Mesendoderm (in vitro differentiated cells): ENCODE results near the gene ASTN2.

Experiments
- DNase-seq: peaks from one replicate; pipeline ENCODE4 v3.0.0; 2013
- H2AK5ac ChIP-seq: 2 replicates; pipeline ENCODE4 v1.6.1; 2013; ENCODE audit warnings: low read length, inconsistent platforms
- H2BK120ac ChIP-seq: 2 replicates; pipeline ENCODE4 v1.6.1; 2013; ENCODE audit warnings: low read depth, mild to moderate bottlenecking, low read length, moderate library complexity, mixed read lengths
- H2BK15ac ChIP-seq: replicated peaks from 2 replicates; pipeline ENCODE4 v1.6.1; 2013; ENCODE audit warnings: low read depth, mild to moderate bottlenecking, moderate library complexity
- H2BK5ac ChIP-seq: 2 replicates; pipeline ENCODE4 v1.6.1; 2013; ENCODE audit warnings: low read length, inconsistent platforms
- H3K18ac ChIP-seq: 2 replicates; pipeline ENCODE4 v1.6.1; 2013; ENCODE audit warnings: mild to moderate bottlenecking, low read length, mixed read lengths
- H3K23ac ChIP-seq: one replicate; pipeline ENCODE4 v1.6.1; 2013; ENCODE audit warnings: low read length
- H3K27ac ChIP-seq: 2 replicates; pipeline ENCODE4 v1.5.1; 2013; ENCODE audit warnings: low read depth, mild to moderate bottlenecking, inconsistent platforms, low read length, moderate library complexity
- H3K27me3 ChIP-seq: 2 replicates; pipeline ENCODE4 v1.6.1; 2013; ENCODE audit warnings: low read length, control low read depth, mild to moderate bottlenecking, inconsistent platforms; ENCODE audit not compliant: insufficient read depth, poor library complexity
- H3K36me3 ChIP-seq: 2 replicates; pipeline ENCODE4 v1.6.1; 2013; ENCODE audit warnings: low read length, inconsistent platforms; ENCODE audit not compliant: control insufficient read depth, insufficient read depth
- H3K4ac ChIP-seq: one replicate; pipeline ENCODE4 v1.6.1; 2013; ENCODE audit warnings: low read depth, mild to moderate bottlenecking, low read length, moderate library complexity
- H3K4me1 ChIP-seq: 2 replicates; pipeline ENCODE4 v1.6.1; 2013; ENCODE audit warnings: low read depth, low read length, inconsistent platforms; ENCODE audit not compliant: control insufficient read depth
- H3K4me2 ChIP-seq: 2 replicates; pipeline ENCODE4 v1.6.1; 2013; ENCODE audit warnings: low read length
- H3K4me3 ChIP-seq: 2 replicates; pipeline ENCODE4 v1.5.1; 2013; ENCODE audit warnings: mild to moderate bottlenecking, low read length
- H3K56ac ChIP-seq: one replicate; pipeline ENCODE4 v1.6.1; 2013; ENCODE audit warnings: low read length
- H3K79me1 ChIP-seq: 2 replicates; pipeline ENCODE4 v1.6.1; 2013; ENCODE audit warnings: low read length, inconsistent platforms
- H3K79me2 ChIP-seq: 2 replicates; pipeline ENCODE4 v1.6.1; 2013; ENCODE audit warnings: mild to moderate bottlenecking, low read length; ENCODE audit not compliant: control insufficient read depth, insufficient read depth
- H3K9ac ChIP-seq: 2 replicates; pipeline ENCODE4 v1.6.1; 2013; ENCODE audit warnings: low read length, inconsistent platforms
- H4K5ac ChIP-seq: one replicate; pipeline ENCODE4 v1.6.1; 2013; ENCODE audit warnings: low read length
- H4K8ac ChIP-seq: one replicate; pipeline ENCODE4 v1.6.1; 2013; ENCODE audit warnings: low read depth, mild to moderate bottlenecking, control low read depth, low read length, moderate library complexity
- WGBS: extraction: QIAGEN DNeasy Blood & Tissue Kit; methylation state at CpG from one replicate; pipeline ENCODE4 v1.1.7; 2013; ENCODE audit warnings: low lambda C conversion rate, missing lambda C conversion rate; ENCODE audit not compliant: insufficient coverage; ENCODE audit errors: extremely low coverage; 5-methylcytosine and 5-hydroxymethylcytosine counted together

The ASTN2 gene

DNA sequence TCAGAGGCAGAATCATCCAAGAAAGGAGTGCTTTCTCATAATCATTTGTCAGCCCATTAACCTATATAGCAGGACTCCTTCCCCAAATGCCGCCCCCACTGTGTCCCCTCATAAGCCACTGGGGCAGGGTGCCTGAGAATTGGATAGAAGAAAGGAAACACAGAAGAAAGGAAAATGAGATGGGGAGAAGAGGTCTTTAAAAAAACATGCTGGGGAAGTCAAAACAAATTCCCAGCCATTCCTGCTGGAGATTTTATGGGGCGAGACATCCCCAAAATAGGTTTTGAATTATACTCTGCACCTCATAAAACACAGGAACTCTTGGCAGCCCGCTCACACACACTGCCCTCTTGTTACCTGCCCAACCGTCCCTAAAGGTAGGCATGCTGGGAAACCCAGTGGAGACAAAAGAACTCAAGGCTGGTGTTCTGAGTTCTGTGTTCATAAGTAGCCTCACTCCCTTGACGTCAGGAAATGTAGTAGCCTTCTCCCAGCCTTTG is 19.7 kb downstream of the ASTN2 start:
- Histone ChIP-seq H4K5ac (no peak overlapping the region), H3K27me3 (peaks cover 2% of the 10 kb centered on the region), H2BK120ac (no peak overlapping the region), H3K36me3 (no peaks in the 10 kb centered on the region), H3K23ac (no peak overlapping the region), H2BK15ac (no peak overlapping the region), H3K4me1 (peaks cover 4% of the 10 kb centered on the region), H2BK5ac (no peak overlapping the region), H3K4ac (no peak overlapping the region), H3K79me2 (no peaks in the 10 kb centered on the region), H3K18ac (no peak overlapping the region), H3K4me3 (no peak overlapping the region), H3K27ac (no peak overlapping the region), H3K79me1 (no peaks in the 10 kb centered on the region), H3K56ac (no peak overlapping the region), H3K4me2 (no peak overlapping the region), H4K8ac (no peak overlapping the region), H2AK5ac (no peak overlapping the region), H3K9ac (no peak overlapping the region)
- no peak for DNase-seq
- WGBS = no CpG with 5 or more reads among the region's 5 CpGs

- no peak overlapping the region for H3K4me2 ChIP-seq
- H3K36me3 ChIP-seq = no peaks in the 10 kb centered on the region
- no peak overlapping the region for H3K9ac ChIP-seq
- H4K8ac ChIP-seq = no peak overlapping the region
- no peak overlapping the region for H3K18ac ChIP-seq
- no peak overlapping the region for H3K23ac ChIP-seq
- H3K4me1 ChIP-seq = peaks cover 4% of the 10 kb centered on the region
- H3K56ac ChIP-seq = no peak overlapping the region
- no peak overlapping the region for H2BK5ac ChIP-seq
- H3K79me2 ChIP-seq = no peaks in the 10 kb centered on the region
- H2BK120ac ChIP-seq = no peak overlapping the region
- no peak overlapping the region for H2BK15ac ChIP-seq
- no peak overlapping the region for H4K5ac ChIP-seq
- H3K4ac ChIP-seq = no peak overlapping the region
- H2AK5ac ChIP-seq = no peak overlapping the region
- no peak overlapping the region for H3K4me3 ChIP-seq
- no CpG with 5 or more reads among the region's 4 CpGs for WGBS
- DNase-seq = peak; percentile 60
- H3K27ac ChIP-seq = no peak overlapping the region
- H3K79me1 ChIP-seq = no peaks in the 10 kb centered on the region
- H3K27me3 ChIP-seq = peaks cover 2% of the 10 kb centered on the region
Observed at GRCh38 chr9:117394655-117395054, 20.2 kb downstream of the ASTN2 start.

GRCh38 chr9:117392992-117393391 is 21.9 kb downstream of the ASTN2 start:
- Histone ChIP-seq H3K79me2 (no peaks in the 10 kb centered on the region), H3K4me2 (no peak overlapping the region), H2BK120ac (no peak overlapping the region), H3K4me1 (peaks cover 4% of the 10 kb centered on the region), H4K8ac (no peak overlapping the region), H3K18ac (no peak overlapping the region), H3K27ac (no peak overlapping the region), H3K27me3 (peaks cover 2% of the 10 kb centered on the region), H3K56ac (no peak overlapping the region), H3K36me3 (no peaks in the 10 kb centered on the region), H3K4ac (no peak overlapping the region), H2AK5ac (no peak overlapping the region), H3K79me1 (no peaks in the 10 kb centered on the region), H4K5ac (no peak overlapping the region), H3K4me3 (no peak overlapping the region), H3K9ac (no peak overlapping the region), H3K23ac (no peak overlapping the region), H2BK5ac (no peak overlapping the region), H2BK15ac (no peak overlapping the region)
- DNase-seq = peak; percentile 81
- no CpG with 5 or more reads among the region's 2 CpGs for WGBS

DNA sequence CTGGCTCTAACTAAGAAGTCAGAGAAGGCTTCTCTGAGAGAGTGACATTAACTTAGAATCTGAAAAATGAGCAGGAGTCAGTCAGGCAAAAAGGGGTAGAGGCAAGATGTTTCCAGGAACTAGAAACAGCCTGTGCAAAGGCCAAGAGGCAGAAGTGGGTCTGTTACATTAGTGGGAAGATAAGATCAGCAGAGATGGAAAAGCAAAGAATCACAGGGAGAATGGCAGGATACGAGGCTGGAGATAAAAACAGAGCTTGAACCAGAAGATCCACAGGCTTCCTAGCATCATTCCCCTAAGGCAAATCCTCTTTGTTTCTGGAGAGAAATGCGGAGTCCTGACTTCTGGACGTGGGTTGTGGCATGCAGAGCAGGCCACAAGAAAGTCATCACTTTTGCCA is 27.4 kb downstream of the ASTN2 start:
- Histone ChIP-seq H3K27me3 (no peaks in the 10 kb centered on the region), H4K5ac (no peak overlapping the region), H3K4me1 (no peaks in the 10 kb centered on the region), H3K79me2 (no peaks in the 10 kb centered on the region), H4K8ac (no peak overlapping the region), H3K27ac (no peak overlapping the region), H3K4me2 (no peak overlapping the region), H3K9ac (no peak overlapping the region), H3K79me1 (no peaks in the 10 kb centered on the region), H3K4me3 (no peak overlapping the region), H2BK120ac (no peak overlapping the region), H2BK5ac (no peak overlapping the region), H3K18ac (no peak overlapping the region), H3K56ac (no peak overlapping the region), H2AK5ac (no peak overlapping the region), H3K23ac (no peak overlapping the region), H2BK15ac (no peak overlapping the region), H3K4ac (no peak overlapping the region), H3K36me3 (no peaks in the 10 kb centered on the region)
- WGBS = no CpG with 5 or more reads among the region's 3 CpGs
- DNase-seq = no peak

DNA sequence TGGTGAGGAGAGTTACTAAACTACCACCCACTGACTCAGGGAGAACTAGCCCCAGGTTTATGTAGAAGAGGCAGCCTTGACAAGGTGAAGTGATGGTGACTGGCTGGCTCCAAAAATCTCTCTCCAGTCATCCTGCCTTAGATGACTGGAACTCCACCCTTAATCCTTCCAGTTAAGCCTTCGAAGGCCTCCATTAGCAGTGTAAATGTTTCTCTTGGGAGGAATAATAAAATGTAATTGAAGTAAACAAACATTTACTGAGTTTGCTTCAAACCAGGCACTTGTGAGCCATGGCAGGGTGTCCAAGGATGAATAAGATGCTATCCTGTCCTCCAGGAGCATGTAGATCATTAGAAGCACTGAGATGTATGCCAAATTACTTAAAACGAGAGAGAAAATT is 35.5 kb downstream of the ASTN2 start:
- H2AK5ac ChIP-seq = no peak overlapping the region
- no peak overlapping the region for H3K56ac ChIP-seq
- no peak overlapping the region for H3K4ac ChIP-seq
- no peaks in the 10 kb centered on the region for H3K36me3 ChIP-seq
- no peaks in the 10 kb centered on the region for H3K79me2 ChIP-seq
- H3K79me1 ChIP-seq = no peaks in the 10 kb centered on the region
- no peak overlapping the region for H4K5ac ChIP-seq
- no peak overlapping the region for H3K4me2 ChIP-seq
- H2BK5ac ChIP-seq = no peak overlapping the region
- no peak overlapping the region for H3K23ac ChIP-seq
- DNase-seq = no peak
- H3K9ac ChIP-seq = no peak overlapping the region
- H4K8ac ChIP-seq = no peak overlapping the region
- H3K27me3 ChIP-seq = no peaks in the 10 kb centered on the region
- H3K4me1 ChIP-seq = no peaks in the 10 kb centered on the region
- H3K4me3 ChIP-seq = no peak overlapping the region
- H3K27ac ChIP-seq = no peak overlapping the region
- H3K18ac ChIP-seq = no peak overlapping the region
- no CpG with 5 or more reads among the region's 2 CpGs for WGBS
- no peak overlapping the region for H2BK15ac ChIP-seq
- H2BK120ac ChIP-seq = no peak overlapping the region

- DNase-seq = peak; percentile 54
- H3K79me1 ChIP-seq = no peaks in the 10 kb centered on the region
- no peak overlapping the region for H3K4ac ChIP-seq
Observed at GRCh38 chr9:117377046-117377445, 37.8 kb downstream of the ASTN2 start.

More at GRCh38 chr9:117377046-117377445, 37.8 kb downstream of the ASTN2 start:
- Histone ChIP-seq H2BK5ac (no peak overlapping the region), H3K56ac (no peak overlapping the region), H3K18ac (no peak overlapping the region), H3K4me1 (no peaks in the 10 kb centered on the region), H3K27me3 (no peaks in the 10 kb centered on the region), H3K79me2 (no peaks in the 10 kb centered on the region), H3K27ac (no peak overlapping the region), H3K4me2 (no peak overlapping the region), H3K36me3 (no peaks in the 10 kb centered on the region), H2BK15ac (no peak overlapping the region), H2BK120ac (no peak overlapping the region), H4K5ac (no peak overlapping the region), H2AK5ac (no peak overlapping the region), H4K8ac (no peak overlapping the region), H3K23ac (no peak overlapping the region), H3K9ac (no peak overlapping the region), H3K4me3 (no peak overlapping the region)
- no CpG with 5 or more reads among the region's 5 CpGs for WGBS
